IMR-90 (cell line): ENCODE measurements around the gene EPB41L2. TPM values are rescaled to one million over a fixed set of nuclear protein-coding genes. Genes with fewer than 3 reads are reported as not detected.

Source experiments
- ATAC-seq: fragments of 200-7000 bp; cut with Tn5 transposase; 2 replicates; pipeline ENCODE4 v1.9.1; 2020; ENCODE audit warnings: low read depth, mild to moderate bottlenecking, moderate library complexity
- BruUV-seq: library from RNA; stranded (reverse); fragments of 400-500 nt; replicated peaks from 2 replicates; lab custom pipeline; 2021; lab: Mats Ljungman, UMichigan
- CTCF ChIA-PET: fragments of 300-600 bp; formaldehyde crosslinking; extraction: SDS; loops from one replicate; lab custom pipeline; 2021; ENCODE audit warnings: antibody characterized with exemption; lab: Yijun Ruan, JAX
- POLR2A ChIA-PET: fragments of 300-600 bp; sonication (Branson Sonifier 250); formaldehyde crosslinking; loops from one replicate; lab custom pipeline; 2022; ENCODE audit warnings: antibody characterized with exemption; ENCODE audit not compliant: unreplicated experiment; lab: Charles Lee
- DNase-seq: peaks from one replicate; pipeline ENCODE4 v3.0.0; 2013
- H2AFZ ChIP-seq: replicated peaks from 2 replicates; pipeline ENCODE3; 2013; ENCODE audit warnings: low read length, mild to moderate bottlenecking; ENCODE audit not compliant: poor library complexity
- H2AK5ac ChIP-seq: 2 replicates; pipeline ENCODE4 v1.6.1; 2013; ENCODE audit warnings: low read depth, low read length, inconsistent platforms
- H2AK9ac ChIP-seq: replicated peaks from 2 replicates; pipeline ENCODE3; 2013; ENCODE audit warnings: mild to moderate bottlenecking, low read depth, low read length, moderate library complexity; ENCODE audit not compliant: poor library complexity
- H2BK120ac ChIP-seq: 2 replicates; pipeline ENCODE4 v1.6.1; 2013; ENCODE audit warnings: low read depth, low read length, inconsistent platforms
- H2BK15ac ChIP-seq: 3 replicates; pipeline ENCODE4 v1.6.1; 2013; ENCODE audit warnings: low read depth, low read length, inconsistent platforms
- H2BK20ac ChIP-seq: 2 replicates; pipeline ENCODE4 v1.6.1; 2013; ENCODE audit warnings: low read depth, mild to moderate bottlenecking, inconsistent platforms, low read length, moderate library complexity
- H2BK5ac ChIP-seq: 2 replicates; pipeline ENCODE4 v1.6.1; 2013; ENCODE audit warnings: mild to moderate bottlenecking, low read depth, low read length, inconsistent platforms; ENCODE audit not compliant: poor library complexity, severe bottlenecking
- H3K14ac ChIP-seq: replicated peaks from 2 replicates; pipeline ENCODE4 v1.6.1; 2013; ENCODE audit warnings: low read depth, low read length, inconsistent platforms
- H3K18ac ChIP-seq: 2 replicates; pipeline ENCODE4 v1.6.1; 2013; ENCODE audit warnings: low read depth, low read length, control low read depth
- H3K23ac ChIP-seq: 2 replicates; pipeline ENCODE4 v1.6.1; 2013; ENCODE audit warnings: low read depth, low read length, inconsistent platforms
- H3K27ac ChIP-seq: 2 replicates; pipeline ENCODE4 v1.5.1; 2013; ENCODE audit warnings: mild to moderate bottlenecking, control low read depth, low read length; ENCODE audit not compliant: insufficient read depth
- H3K27me3 ChIP-seq: 2 replicates; pipeline ENCODE4 v1.6.1; 2013; ENCODE audit warnings: low read length; ENCODE audit not compliant: control insufficient read depth, insufficient read depth
- H3K36me3 ChIP-seq: 2 replicates; pipeline ENCODE4 v1.6.1; 2013; ENCODE audit warnings: low read length, mixed read lengths; ENCODE audit not compliant: control insufficient read depth, insufficient read depth
- H3K4ac ChIP-seq: 2 replicates; pipeline ENCODE4 v1.6.1; 2013; ENCODE audit warnings: low read depth, low read length, inconsistent platforms
- H3K4me1 ChIP-seq: 2 replicates; pipeline ENCODE4 v1.6.1; 2013; ENCODE audit warnings: low read length, mixed read lengths; ENCODE audit not compliant: control insufficient read depth, insufficient read depth
- H3K4me2 ChIP-seq: 2 replicates; pipeline ENCODE4 v1.6.1; 2013; ENCODE audit warnings: low read depth, mild to moderate bottlenecking, control low read depth, low read length, moderate library complexity
- H3K4me3 ChIP-seq: 2 replicates; pipeline ENCODE4 v1.5.1; 2013; ENCODE audit warnings: low read depth, mild to moderate bottlenecking, control low read depth, low read length, moderate library complexity; ENCODE audit not compliant: insufficient read depth
- H3K56ac ChIP-seq: 2 replicates; pipeline ENCODE4 v1.6.1; 2013; ENCODE audit warnings: low read length, inconsistent platforms; ENCODE audit not compliant: insufficient read depth; ENCODE audit errors: extremely low read depth
- H3K79me1 ChIP-seq, 2 experiments: 2 replicates each; pipeline ENCODE4 v1.6.1; 2013; ENCODE audit warnings: low read length in 2 of 2, inconsistent platforms in 1 of 2, low read depth in 1 of 2
- H3K9ac ChIP-seq: 2 replicates; pipeline ENCODE4 v1.6.1; 2013; ENCODE audit warnings: low read depth, low read length, control low read depth
- H3K9me1 ChIP-seq: 2 replicates; pipeline ENCODE4 v1.6.1; 2013; ENCODE audit warnings: low read length, inconsistent platforms; ENCODE audit not compliant: insufficient read depth
- H3K9me3 ChIP-seq: 2 replicates; pipeline ENCODE4 v1.6.1; 2013; ENCODE audit warnings: low read length; ENCODE audit not compliant: control insufficient read depth, insufficient read depth
- H4K20me1 ChIP-seq: 2 replicates; pipeline ENCODE4 v1.6.1; 2013; ENCODE audit warnings: low read length, inconsistent platforms; ENCODE audit not compliant: insufficient read depth
- H4K5ac ChIP-seq: 2 replicates; pipeline ENCODE4 v1.6.1; 2013; ENCODE audit warnings: mild to moderate bottlenecking, low read depth, low read length, control low read depth
- H4K8ac ChIP-seq, 2 experiments: 2 replicates each; pipeline ENCODE4 v1.6.1; 2013; ENCODE audit warnings: low read depth in 2 of 2, low read length in 2 of 2, control low read depth in 1 of 2, inconsistent platforms in 1 of 2
- H4K91ac ChIP-seq: 2 replicates; pipeline ENCODE4 v1.6.1; 2013; ENCODE audit warnings: low read depth, low read length, inconsistent platforms; ENCODE audit not compliant: insufficient read depth
- BHLHE40 ChIP-seq: fragments of 150-350 bp; IDR thresholded peaks from 2 replicates; pipeline ENCODE4 v1.6.1; 2016; ENCODE audit warnings: mild to moderate bottlenecking, low read depth, low read length
- CEBPB ChIP-seq: IDR thresholded peaks from 2 replicates; pipeline ENCODE4 v1.6.1; 2012; ENCODE audit warnings: low read depth, low read length, improper control_type of control experiment
- CHD1 ChIP-seq: IDR thresholded peaks from 2 replicates; pipeline ENCODE4 v1.6.1; 2012; ENCODE audit warnings: low read depth, low read length, improper control_type of control experiment
- FOS ChIP-seq: fragments of 150-350 bp; IDR thresholded peaks from 2 replicates; pipeline ENCODE4 v1.6.1; 2016; ENCODE audit warnings: low read depth, low read length
- MAFK ChIP-seq: IDR thresholded peaks from 2 replicates; pipeline ENCODE4 v1.6.1; 2012; ENCODE audit warnings: low read depth, low read length, improper control_type of control experiment
- MAZ ChIP-seq: IDR thresholded peaks from 2 replicates; pipeline ENCODE4 v1.6.1; 2012; ENCODE audit warnings: low read depth, mild to moderate bottlenecking, low read length, improper control_type of control experiment, moderate library complexity, borderline replicate concordance
- NFE2L2 ChIP-seq: fragments of 150-350 bp; IDR thresholded peaks from 2 replicates; pipeline ENCODE4 v1.6.1; 2016; ENCODE audit warnings: low read depth, mild to moderate bottlenecking, low read length
- POLR2A ChIP-seq: IDR thresholded peaks from 2 replicates; pipeline ENCODE4 v1.6.1; 2012; ENCODE audit warnings: mild to moderate bottlenecking, low read depth, low read length
- RAD21 ChIP-seq: IDR thresholded peaks from 2 replicates; pipeline ENCODE4 v1.6.1; 2012; ENCODE audit warnings: low read length, improper control_type of control experiment
- RCOR1 ChIP-seq: IDR thresholded peaks from 2 replicates; pipeline ENCODE4 v1.6.1; 2012; ENCODE audit warnings: mild to moderate bottlenecking, low read length, improper control_type of control experiment; ENCODE audit not compliant: insufficient replicate concordance
- RFX5 ChIP-seq: IDR thresholded peaks from 2 replicates; pipeline ENCODE4 v1.8.0; 2012; ENCODE audit warnings: low read depth, mild to moderate bottlenecking, low read length, moderate library complexity
- SMC3 ChIP-seq: fragments of 150-350 bp; IDR thresholded peaks from 2 replicates; pipeline ENCODE4 v1.6.1; 2016; ENCODE audit warnings: low read depth, mild to moderate bottlenecking, antibody characterized with exemption, low read length, moderate library complexity
- USF2 ChIP-seq: fragments of 150-350 bp; IDR thresholded peaks from 2 replicates; pipeline ENCODE4 v1.6.1; 2017; ENCODE audit warnings: mild to moderate bottlenecking, antibody characterized with exemption, low read length, low read depth
- WGBS, 2 experiments: methylation state at CpG; one replicate each; pipeline versions ENCODE4 v1.1.5 to v1.1.7; 2013; ENCODE audit warnings: missing lambda C conversion rate in 2 of 2; ENCODE audit not compliant: insufficient read length in 1 of 2; ENCODE audit errors: extremely low coverage in 2 of 2; 5-methylcytosine and 5-hydroxymethylcytosine counted together
- dilution Hi-C: fragments of 300-500 bp; cut with HindIII; formaldehyde crosslinking; loops from one replicate; pipeline ENCODE4 v1.14.3; 2018; ENCODE audit warnings: low sequenced_read_pairs; ENCODE audit not compliant: unreplicated experiment
- in situ Hi-C: fragments of 300-500 bp; cut with MboI; formaldehyde crosslinking; loops from 3 replicates; pipeline ENCODE4 v1.14.3; 2019; ENCODE audit warnings: low sequenced_read_pairs, inconsistent platforms, mixed read lengths
- intact Hi-C: fragments of 100-400 bp; cut with micrococcal nuclease; formaldehyde crosslinking; loops from 2 replicates; pipeline ENCODE4 v1.10.0; 2022
- polyA plus RNA-seq, 3 experiments: library from polyadenylated mRNA; depleted of rRNA; stranded (reverse); fragments of >200 nt; gene quantifications; 2 replicates each; pipeline ENCODE4 v1.2.3, GENCODE V29; 2012; ENCODE audit warnings: low replicate concordance in 1 of 3
- total RNA-seq: library from RNA; depleted of rRNA; stranded (reverse); fragments of >200 nt; gene quantifications from 2 replicates; pipeline ENCODE4 v1.2.3, GENCODE V29; 2012

The EPB41L2 gene
- total and polyA plus RNA-seq, 2 of the 4 experiments (the other 2 are of a cell fraction), result 85.7 to 99.8 TPM

GRCh38 chr6:131112249-131112648, 49.2 kb upstream of the EPB41L2 start:
- TF ChIP-seq MAFK, result no peak
- TF ChIP-seq RFX5, result no peak
- TF ChIP-seq RAD21, result no peak
- no peak for TF ChIP-seq BHLHE40
- TF ChIP-seq FOS, result no peak
- no peak for TF ChIP-seq CHD1
- no peak for TF ChIP-seq MAZ
- no peak for TF ChIP-seq NFE2L2
- no peak for TF ChIP-seq RCOR1
- no peak for TF ChIP-seq POLR2A
- TF ChIP-seq SMC3, result no peak
- TF ChIP-seq USF2, result no peak
- no peak for TF ChIP-seq CEBPB
- peak overlapping the region; percentile 49; the same call in 1 of the 2 replicates for H2AK5ac ChIP-seq
- H4K20me1 ChIP-seq, result no peaks in the 10 kb centered on the region
- no peak overlapping the region for H2BK5ac ChIP-seq
- ChIA-PET CTCF (no interaction called here), POLR2A (no interaction called here)
- H3K4me3 ChIP-seq, result no peak overlapping the region
- H3K79me1 ChIP-seq, result 0 out of 4 replicates have a peak, but pooled peaks cover 0 to 3% of the 10 kb centered on the region in 2 experiments
- in situ Hi-C loops (no loop called here), intact Hi-C loops (no loop called here), dilution Hi-C loops (no loop called here)
- H3K23ac ChIP-seq, result no peak overlapping the region
- H3K9ac ChIP-seq, result no peak overlapping the region
- no peak overlapping the region for H3K4me2 ChIP-seq
- no peak overlapping the region for H3K27ac ChIP-seq
- H2AK9ac ChIP-seq, result no peak overlapping the region
- H3K14ac ChIP-seq, result no peak overlapping the region
- H3K27me3 ChIP-seq, result no peaks in the 10 kb centered on the region
- H2BK15ac ChIP-seq, result no peak overlapping the region
- no peak for DNase-seq
- ATAC-seq, result no peak
- H3K36me3 ChIP-seq, result no peaks in the 10 kb centered on the region
- no peak overlapping the region for H4K8ac ChIP-seq
- H3K9me3 ChIP-seq, result no peaks in the 10 kb centered on the region
- H2BK120ac ChIP-seq, result 0 out of 2 replicates have a peak overlapping the region, but pooled peaks have one; percentile 3
- no TSS peak for BruUV-seq
- no peak overlapping the region for H3K18ac ChIP-seq
- no peak overlapping the region for H2BK20ac ChIP-seq
- peaks cover 2% of the 10 kb centered on the region; the same call in 1 of the 2 replicates for H3K4me1 ChIP-seq
- no peak overlapping the region for H3K4ac ChIP-seq
- no peak overlapping the region for H2AFZ ChIP-seq
- H4K5ac ChIP-seq, result no peak overlapping the region
- H3K9me1 ChIP-seq, result peaks cover 4% of the 10 kb centered on the region
- no CpG with 5 or more reads among the region's 1 CpG for WGBS, 2 experiments
- peak overlapping the region; percentile 9; the same call in 1 of the 2 replicates for H4K91ac ChIP-seq
- H3K56ac ChIP-seq, result no peak overlapping the region
